K562 (cell line): ENCODE results near the gene ZNF563. TPM values are rescaled to one million over a fixed set of nuclear protein-coding genes. Genes with fewer than 3 reads are reported as not detected.

Experiments used
- CBX3 ChIP-seq, 2 experiments: IDR thresholded peaks; 1 replicate in 1 of 2; 2 replicates in 1 of 2; pipeline ENCODE4 v1.6.1; 2012; ENCODE audit warnings: inconsistent platforms in 2 of 2, low read length in 2 of 2, borderline replicate concordance in 1 of 2, control low read depth in 1 of 2
- ELF2 ChIP-seq: fragments of 250-450 bp; sonication (Bioruptor Pico); IDR thresholded peaks from 2 replicates; pipeline ENCODE4 v1.5.0; 2021; ENCODE audit warnings: mild to moderate bottlenecking
- HSF4 ChIP-seq: fragments of 250-450 bp; sonication (Bioruptor Pico); IDR thresholded peaks from 2 replicates; pipeline ENCODE4 v2.1.2; 2022; ENCODE audit warnings: mild to moderate bottlenecking, moderate library complexity, borderline replicate concordance
- JUN ChIP-seq, 2 experiments: sonication (generic) in 1 of 2; formaldehyde crosslinking in 1 of 2; IDR thresholded peaks; 2 replicates each; pipeline versions ENCODE4 v1.6.1 to v1.8.0; 2012 to 2022; ENCODE audit warnings: borderline replicate concordance in 2 of 2, mild to moderate bottlenecking in 2 of 2, improper control_type of control experiment in 1 of 2, low read depth in 1 of 2, low read length in 1 of 2, missing genetic modification reagents in 1 of 2
- SMAD3 ChIP-seq: fragments of 450-650 bp; formaldehyde crosslinking; conservative IDR thresholded peaks from 2 replicates; pipeline ENCODE4 v1.4.0; 2020; ENCODE audit warnings: mild to moderate bottlenecking
- ZNF785 ChIP-seq: fragments of 250-450 bp; sonication (Bioruptor Pico); IDR thresholded peaks from 2 replicates; pipeline ENCODE4 v1.4.0; 2020; ENCODE audit warnings: mild to moderate bottlenecking
- polyA plus RNA-seq, 8 experiments: library from polyadenylated mRNA; depleted of rRNA in 4 of 8; stranded (reverse) in 5 of 8; unstranded in 3 of 8; fragments of >200 nt; fragmentation: Nextera tagmentation in 2 of 8; fragmentation: Illumina TruSeq in 1 of 8; extraction: Ambion mirVana in 2 of 8; extraction: Trizol in 1 of 8; gene quantifications; 2 replicates each; pipeline versions ENCODE4 v1.2.1 to v1.2.3, GENCODE V29; 2011 to 2014; ENCODE audit warnings: inconsistent platforms in 1 of 8, missing spikeins in 1 of 8
- total RNA-seq, 7 experiments: library from RNA; depleted of rRNA in 6 of 7; stranded (reverse); fragments of >200 nt in 6 of 7; fragmentation: Illumina TruSeq in 2 of 7; extraction: Trizol in 2 of 7; gene quantifications; 2 replicates each; pipeline versions ENCODE4 v1.2.1 to v1.2.3, GENCODE V29; 2011 to 2021; ENCODE audit warnings: low replicate concordance in 1 of 7
- TF ChIP-seq, protein P1 (sequence below): fragments of 450-650 bp; IDR thresholded peaks from one replicate; pipeline ENCODE4 v1.6.1; 2018; ENCODE audit warnings: mild to moderate bottlenecking, moderate library complexity; ENCODE audit not compliant: partially characterized antibody

The ZNF563 gene
- total and polyA plus RNA-seq, 9 of the 15 experiments (the other 6 are each of a cell fraction or from before 2014, with no cell fraction given) = 0.37 to 2.9 (median 0.74) TPM

- no peak for TF ChIP-seq ZNF785
- TF ChIP-seq CBX3 (IDR thresholded peaks at IDR 0.05; ENCODE audit: borderline replicate concordance in 1 of 2, low read length in 2 of 2) = peak in 1 of 2 experiments; percentile 64; a peak in 2 of 3 replicates
- no peak for TF ChIP-seq ELF2 (CRISPR knock-in tag)
- TF ChIP-seq SMAD3 = no peak
- no peak for TF ChIP-seq HSF4 (CRISPR knock-in tag)
- peak; percentile 32; the same call in 1 of the 2 replicates for TF ChIP-seq JUN (IDR thresholded peaks at IDR 0.05; ENCODE audit: borderline replicate concordance, low read depth, low read length)
- TF ChIP-seq JUN (CRISPR knock-in tag; IDR thresholded peaks at IDR 0.05; ENCODE audit: borderline replicate concordance) = no peak
- TF ChIP-seq, protein P1, sequence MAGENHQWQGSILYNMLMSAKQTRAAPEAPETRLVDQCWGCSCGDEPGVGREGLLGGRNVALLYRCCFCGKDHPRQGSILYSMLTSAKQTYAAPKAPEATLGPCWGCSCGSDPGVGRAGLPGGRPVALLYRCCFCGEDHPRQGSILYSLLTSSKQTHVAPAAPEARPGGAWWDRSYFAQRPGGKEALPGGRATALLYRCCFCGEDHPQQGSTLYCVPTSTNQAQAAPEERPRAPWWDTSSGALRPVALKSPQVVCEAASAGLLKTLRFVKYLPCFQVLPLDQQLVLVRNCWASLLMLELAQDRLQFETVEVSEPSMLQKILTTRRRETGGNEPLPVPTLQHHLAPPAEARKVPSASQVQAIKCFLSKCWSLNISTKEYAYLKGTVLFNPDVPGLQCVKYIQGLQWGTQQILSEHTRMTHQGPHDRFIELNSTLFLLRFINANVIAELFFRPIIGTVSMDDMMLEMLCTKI = no peak
Observed at GRCh38 chr19:12295191-12295590, 38.2 kb downstream of the ZNF563 start (continued).
